ENCODE data around the gene STX1A. TPM values are rescaled to one million over a fixed set of nuclear protein-coding genes. Genes with fewer than 3 reads are reported as not detected.
"Not testable (repeated sequence)": the region's sequence is repeated elsewhere in the genome, so short reads cannot be mapped to it uniquely, and the experiment has no call there.

STX1A gene
- total and polyA plus RNA-seq, 2 of the 13 experiments (the other 11 are each of a cell fraction or from before 2014, with no cell fraction given), result 6.1 to 12.2 TPM

GRCh38 chr7:73659983-73660382, 59.5 kb downstream of the STX1A start:
- TF ChIP-seq ZBTB3 (CRISPR knock-in tag; IDR thresholded peaks at IDR 0.05; ENCODE audit: borderline replicate concordance, low read depth) (no peak), FOXK2 (IDR thresholded peaks at IDR 0.05) (0 out of 2 replicates have a peak, but pooled peaks have one; percentile 14)
- TF ChIP-seq, protein P1, sequence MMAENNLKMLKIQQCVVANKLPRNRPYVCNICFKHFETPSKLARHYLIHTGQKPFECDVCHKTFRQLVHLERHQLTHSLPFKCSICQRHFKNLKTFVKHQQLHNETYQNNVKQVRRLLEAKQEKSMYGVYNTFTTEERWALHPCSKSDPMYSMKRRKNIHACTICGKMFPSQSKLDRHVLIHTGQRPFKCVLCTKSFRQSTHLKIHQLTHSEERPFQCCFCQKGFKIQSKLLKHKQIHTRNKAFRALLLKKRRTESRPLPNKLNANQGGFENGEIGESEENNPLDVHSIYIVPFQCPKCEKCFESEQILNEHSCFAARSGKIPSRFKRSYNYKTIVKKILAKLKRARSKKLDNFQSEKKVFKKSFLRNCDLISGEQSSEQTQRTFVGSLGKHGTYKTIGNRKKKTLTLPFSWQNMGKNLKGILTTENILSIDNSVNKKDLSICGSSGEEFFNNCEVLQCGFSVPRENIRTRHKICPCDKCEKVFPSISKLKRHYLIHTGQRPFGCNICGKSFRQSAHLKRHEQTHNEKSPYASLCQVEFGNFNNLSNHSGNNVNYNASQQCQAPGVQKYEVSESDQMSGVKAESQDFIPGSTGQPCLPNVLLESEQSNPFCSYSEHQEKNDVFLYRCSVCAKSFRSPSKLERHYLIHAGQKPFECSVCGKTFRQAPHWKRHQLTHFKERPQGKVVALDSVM (CRISPR knock-in tag; IDR thresholded peaks at IDR 0.05), result peak; percentile 37; the same call in 1 of the 2 replicates
- no peak overlapping the region for H3K9ac ChIP-seq (ENCODE audit: insufficient read depth, low read depth, low read length)
- FAIRE-seq (no peak), ATAC-seq (no peak), DNase-seq (ENCODE audit: low spot score) (no peak)
- 50% methylated on average over 8 of the region's 8 CpGs for WGBS (ENCODE audit: low lambda C conversion rate)
- no peak overlapping the region for H3K4me2 ChIP-seq (ENCODE audit: low read depth, low read length)
- no peak overlapping the region for H3K4me3 ChIP-seq (replicated peaks in 1 of 3; ENCODE audit: insufficient read depth in 1 of 3, low read depth in 2 of 3, low read length in 3 of 3)
- H3K4me1 ChIP-seq (ENCODE audit: insufficient read depth, low read length), result peaks cover 16% of the 10 kb centered on the region
- H3K79me2 ChIP-seq (ENCODE audit: insufficient read depth, low read length), result no peaks in the 10 kb centered on the region
- no peak overlapping the region for H3K27ac ChIP-seq (ENCODE audit: extremely low read length, insufficient read depth, low read length)
- in situ Hi-C loops (cut with HindIII; ENCODE audit: extremely low pct_ligation_motif_present, low pct_unique_long_range_greater_than_20kb) (no loop called here), intact Hi-C loops (cut with micrococcal nuclease; ENCODE audit: unreplicated experiment) (no loop called here)
- POLR2A ChIA-PET, result no interaction called here
- H3K36me3 ChIP-seq (replicated peaks in 1 of 2; ENCODE audit: control insufficient read depth in 1 of 2, insufficient read depth in 2 of 2, low read length in 2 of 2), result no peaks in the 10 kb centered on the region
- H2AFZ ChIP-seq (ENCODE audit: low read length), result no peak overlapping the region
- no TSS peak for BruUV-seq (replicated peaks)
- CTCF ChIA-PET (ENCODE audit: low intra/inter-chr PET ratio, low total read pairs), result no interaction called here
- H3K9me3 ChIP-seq (ENCODE audit: low read length), result no peaks in the 10 kb centered on the region
- H4K20me1 ChIP-seq (ENCODE audit: insufficient read depth, low read length), result no peaks in the 10 kb centered on the region
- no peaks in the 10 kb centered on the region for H3K27me3 ChIP-seq (ENCODE audit: control insufficient read depth in 1 of 2, insufficient read depth in 2 of 2, low read length in 2 of 2)

DNA sequence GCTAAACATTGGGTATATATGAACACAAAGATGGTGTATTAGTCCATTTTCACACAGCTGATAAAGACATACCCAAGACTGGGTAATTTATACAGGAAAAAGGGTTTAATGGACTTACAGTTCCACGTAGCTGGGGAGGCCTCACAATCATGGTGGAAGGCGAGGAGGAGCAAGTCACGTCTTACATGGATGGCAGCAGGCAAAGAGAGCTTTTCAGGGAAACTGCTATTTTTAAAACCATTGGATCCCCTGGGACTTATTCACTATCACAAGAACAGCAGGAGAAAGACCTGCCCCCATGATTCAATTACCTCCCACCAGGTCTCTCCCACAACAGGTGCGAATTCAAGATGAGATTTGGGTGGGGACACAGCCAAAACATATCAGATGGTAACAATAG, 64.2 kb downstream of the STX1A start:
- WGBS (ENCODE audit: low lambda C conversion rate), result 44% methylated on average over 4 of the region's 4 CpGs
- H3K9me3 ChIP-seq (ENCODE audit: low read length); H3K27me3 ChIP-seq (ENCODE audit: control insufficient read depth in 1 of 2, insufficient read depth in 2 of 2, low read length in 2 of 2); in situ Hi-C loops (cut with HindIII; ENCODE audit: extremely low pct_ligation_motif_present, low pct_unique_long_range_greater_than_20kb); intact Hi-C loops (cut with micrococcal nuclease; ENCODE audit: unreplicated experiment); CTCF ChIA-PET (ENCODE audit: low intra/inter-chr PET ratio, low total read pairs); FAIRE-seq; H3K4me3 ChIP-seq (replicated peaks in 1 of 3; ENCODE audit: insufficient read depth in 1 of 3, low read depth in 2 of 3, low read length in 3 of 3); BruUV-seq (replicated peaks); H3K9ac ChIP-seq (ENCODE audit: insufficient read depth, low read depth, low read length); ATAC-seq; H3K79me2 ChIP-seq (ENCODE audit: insufficient read depth, low read length); H3K4me2 ChIP-seq (ENCODE audit: low read depth, low read length); DNase-seq (ENCODE audit: low spot score); H3K36me3 ChIP-seq (replicated peaks in 1 of 2; ENCODE audit: control insufficient read depth in 1 of 2, insufficient read depth in 2 of 2, low read length in 2 of 2); H2AFZ ChIP-seq (ENCODE audit: low read length); POLR2A ChIA-PET; H4K20me1 ChIP-seq (ENCODE audit: insufficient read depth, low read length); H3K27ac ChIP-seq (ENCODE audit: extremely low read length, insufficient read depth, low read length): not testable (repeated sequence)
- H3K4me1 ChIP-seq (ENCODE audit: insufficient read depth, low read length), result peaks cover 28% of the 10 kb centered on the region
- TF ChIP-seq ZNF431 (CRISPR knock-in tag; IDR thresholded peaks at IDR 0.05; ENCODE audit: borderline replicate concordance, low read depth), result peak; percentile 95
